Sigmoid colon (tissue), 7 donors: ENCODE data around the gene NUP214. TPM values are rescaled to one million over a fixed set of nuclear protein-coding genes. Genes with fewer than 3 reads are reported as not detected.
"Not testable (repeated sequence)": the region's sequence is repeated elsewhere in the genome, so short reads cannot be mapped to it uniquely, and the experiment has no call there.

Experiments
- DNase-seq: peaks from one replicate; pipeline ENCODE4 v3.0.0-alpha.2; 2019
- H3K27ac ChIP-seq, 4 donors: fragments of 200-600 bp; sonication (generic); one replicate each; pipeline ENCODE4 v1.5.1; 2016 to 2019; ENCODE audit warnings: mild to moderate bottlenecking in 1 of 4
- H3K27me3 ChIP-seq, 3 donors: fragments of 200-600 bp; sonication (generic); one replicate each; pipeline ENCODE4 v1.5.1; 2019; ENCODE audit warnings: mild to moderate bottlenecking in 1 of 3
- H3K36me3 ChIP-seq, 4 donors: fragments of 200-600 bp; sonication (generic); one replicate each; pipeline ENCODE4 v1.5.1; 2016 to 2019
- H3K4me1 ChIP-seq, 4 donors: fragments of 200-600 bp; sonication (generic); one replicate each; pipeline ENCODE4 v1.5.1; 2017 to 2019
- H3K4me3 ChIP-seq, 4 donors: fragments of 200-600 bp; sonication (generic); one replicate each; pipeline ENCODE4 v1.5.1; 2017 to 2019; ENCODE audit warnings: mild to moderate bottlenecking in 2 of 4, moderate library complexity in 1 of 4
- H3K9me3 ChIP-seq, 4 donors: fragments of 200-600 bp in 3 of 4; sonication (generic) in 3 of 4; one replicate each; pipeline versions ENCODE4 v1.5.1 to v1.6.1; 2013 to 2019
- CTCF ChIP-seq, 4 experiments: fragments of 450-650 bp in 3 of 4; fragments of 200-600 bp in 1 of 4; IDR thresholded peaks; one replicate each; pipeline ENCODE4 v1.5.1; 2016 to 2019; ENCODE audit warnings: antibody characterized with exemption in 4 of 4, mild to moderate bottlenecking in 3 of 4, moderate library complexity in 2 of 4
- EP300 ChIP-seq, 4 donors: sonication (generic); formaldehyde crosslinking; IDR thresholded peaks; one replicate each; pipeline ENCODE4 v1.6.1; 2017; ENCODE audit warnings: antibody characterized with exemption in 4 of 4
- POLR2A ChIP-seq, 2 donors: fragments of 450-650 bp; IDR thresholded peaks; one replicate each; pipeline ENCODE4 v1.6.1; 2016; ENCODE audit warnings: antibody characterized with exemption in 2 of 2, mild to moderate bottlenecking in 2 of 2, moderate library complexity in 2 of 2
- POLR2AphosphoS5 ChIP-seq, 4 donors: sonication (generic); formaldehyde crosslinking; IDR thresholded peaks; one replicate each; pipeline ENCODE4 v1.6.1; 2017; ENCODE audit warnings: antibody characterized with exemption in 4 of 4
- WGBS, 2 donors: extraction: QIAGEN DNeasy Blood & Tissue Kit; methylation state at CpG; one replicate each; pipeline ENCODE4 v1.1.7; 2013; 5-methylcytosine and 5-hydroxymethylcytosine counted together
- intact Hi-C: fragments of 100-400 bp; cut with DNase I; formaldehyde crosslinking; loops from one replicate; pipeline ENCODE4 v1.15.1; 2023
- polyA plus RNA-seq, 3 donors: library from polyadenylated mRNA; stranded (reverse); fragments of 200-250 nt; gene quantifications; one replicate each; pipeline ENCODE4 v1.2.3, GENCODE V29; 2013
- total RNA-seq, 4 donors: library from RNA; depleted of rRNA; stranded (reverse); fragments of >200 nt; gene quantifications; one replicate each; pipeline ENCODE4 v1.1.0, GENCODE V29; 2016
- donor health status: healthy with polysubstance abuse.
- donor health status: Bipolar disorder and iron deficiency.
- donor health status: healthy.

The NUP214 gene
- total and polyA plus RNA-seq, 7 donors, result 9.2 to 87.5 (median 28.5) TPM

- Histone ChIP-seq H3K36me3 (no peaks in the 10 kb centered on the region), H3K9me3 (no peaks in the 10 kb centered on the region), H3K27ac (peak within 1 kb of the TSS; percentile 37 to 72 (median 45)), H3K4me3 (peak within 1 kb of the TSS in 3 of 4 donors; percentile 42 to 52 (median 51)), H3K4me1 (peaks cover 0 to 15% (median 11%) of the 10 kb centered on the region in 4 donors), H3K27me3 (peaks cover 11 to 65% (median 55%) of the 10 kb centered on the region in 3 donors)
- TF ChIP-seq POLR2AphosphoS5 (IDR thresholded peaks at IDR 0.05) (peak in 1 of 4 donors; percentile 27), POLR2A (IDR thresholded peaks at IDR 0.05) (no peak)
- intact Hi-C loops, result no loop called here
- 1% methylated on average over 95 to 98 of the region's 99 CpGs for WGBS, 2 donors
- no peak for DNase-seq
Observed at GRCh38 chr9:131096269-131097125, 28.9 kb upstream of the NUP214 start, which contains the start of gene AIF1L. TSS of gene AIF1L (plus strand) at chr9:131096531. CDS start at chr9:131096630, 99 bp downstream.

- peaks cover 0 to 15% (median 11%) of the 10 kb centered on the region in 4 donors for H3K4me1 ChIP-seq
- H3K27ac ChIP-seq, result peak overlapping the region in 2 of 4 donors; percentile 45 to 72
- no peak for DNase-seq
- intact Hi-C loops, result no loop called here
- H3K27me3 ChIP-seq, result peaks cover 11 to 65% (median 55%) of the 10 kb centered on the region in 3 donors
- H3K9me3 ChIP-seq, result no peaks in the 10 kb centered on the region
- TF ChIP-seq POLR2A (IDR thresholded peaks at IDR 0.05) (no peak), POLR2AphosphoS5 (IDR thresholded peaks at IDR 0.05) (no peak), CTCF (IDR thresholded peaks at IDR 0.05) (no peak), EP300 (IDR thresholded peaks at IDR 0.05) (no peak)
- peak overlapping the region in 3 of 4 donors; percentile 42 to 52 (median 51) for H3K4me3 ChIP-seq
- WGBS, 2 donors, result 28 to 43% methylated on average over 19 of the region's 19 CpGs
- H3K36me3 ChIP-seq, result no peaks in the 10 kb centered on the region
Observed at GRCh38 chr9:131097126-131097947, 28.0 kb upstream of the NUP214 start.

GRCh38 chr9:131097948-131098278, 27.5 kb upstream of the NUP214 start:
- peak overlapping the region in 1 of 4 donors; percentile 20 for H3K27ac ChIP-seq
- no peak overlapping the region for H3K4me3 ChIP-seq
- intact Hi-C loops, result no loop called here
- H3K9me3 ChIP-seq, result no peaks in the 10 kb centered on the region
- peaks cover 11 to 60% (median 51%) of the 10 kb centered on the region in 3 donors for H3K27me3 ChIP-seq
- 84 to 90% methylated on average over 8 of the region's 8 CpGs for WGBS, 2 donors
- H3K36me3 ChIP-seq, result no peaks in the 10 kb centered on the region
- DNase-seq, result no peak
- peaks cover 0 to 15% (median 11%) of the 10 kb centered on the region in 4 donors for H3K4me1 ChIP-seq
- TF ChIP-seq POLR2AphosphoS5 (IDR thresholded peaks at IDR 0.05), result no peak
- no peak for TF ChIP-seq EP300 (IDR thresholded peaks at IDR 0.05)

- no peak for DNase-seq
- WGBS, 2 donors, result 86 to 88% methylated on average over 13 of the region's 13 CpGs
- Histone ChIP-seq H3K27ac (peak overlapping the region in 1 of 4 donors; percentile 20), H3K9me3 (no peaks in the 10 kb centered on the region), H3K36me3 (no peaks in the 10 kb centered on the region), H3K4me3 (no peak overlapping the region), H3K27me3 (peaks cover 11 to 54% (median 50%) of the 10 kb centered on the region in 3 donors), H3K4me1 (peaks cover 0 to 15% (median 11%) of the 10 kb centered on the region in 4 donors)
- intact Hi-C loops, result no loop called here
- TF ChIP-seq POLR2AphosphoS5 (IDR thresholded peaks at IDR 0.05), result no peak
- no peak for TF ChIP-seq CTCF (IDR thresholded peaks at IDR 0.05)
- no peak for TF ChIP-seq EP300 (IDR thresholded peaks at IDR 0.05)
- TF ChIP-seq POLR2A (IDR thresholded peaks at IDR 0.05), result no peak
Observed at GRCh38 chr9:131098391-131099101, 26.8 kb upstream of the NUP214 start.

- no peak for DNase-seq
- TF ChIP-seq CTCF (IDR thresholded peaks at IDR 0.05) (no peak), POLR2AphosphoS5 (IDR thresholded peaks at IDR 0.05) (no peak), POLR2A (IDR thresholded peaks at IDR 0.05) (no peak), EP300 (IDR thresholded peaks at IDR 0.05) (no peak)
- Histone ChIP-seq H3K36me3 (no peaks in the 10 kb centered on the region), H3K27ac (no peak overlapping the region), H3K4me1 (peaks cover 0 to 15% (median 11%) of the 10 kb centered on the region in 4 donors), H3K9me3 (no peaks in the 10 kb centered on the region), H3K4me3 (no peak overlapping the region), H3K27me3 (peaks cover 11 to 48% (median 44%) of the 10 kb centered on the region in 3 donors)
- WGBS, 2 donors, result 88 to 90% methylated on average over 8 of the region's 8 CpGs
- intact Hi-C loops, result no loop called here
Observed at GRCh38 chr9:131099102-131099606, 26.2 kb upstream of the NUP214 start.

GRCh38 chr9:131099845-131100244, 25.5 kb upstream of the NUP214 start:
- H3K36me3 ChIP-seq, H3K9me3 ChIP-seq, H3K4me3 ChIP-seq, H3K27ac ChIP-seq, DNase-seq, intact Hi-C loops: not testable (repeated sequence)
- Histone ChIP-seq H3K4me1 (peaks cover 0 to 15% (median 11%) of the 10 kb centered on the region in 4 donors), H3K27me3 (peaks cover 11 to 41% (median 37%) of the 10 kb centered on the region in 3 donors)
- 88 to 92% methylated on average over 8 of the region's 8 CpGs for WGBS, 2 donors
